Testis (tissue), 2 donors: Measurements from ENCODE around the gene CD300LF.

Experiments
- POLR2A ChIP-seq: fragments of 450-650 bp; IDR thresholded peaks from one replicate; pipeline ENCODE4 v1.6.1; 2017; ENCODE audit warnings: antibody characterized with exemption, mild to moderate bottlenecking, moderate library complexity
- TF ChIP-seq, protein P1 (sequence below), 3 experiments: fragments of 450-650 bp in 2 of 3; fragments of 200-600 bp in 1 of 3; sonication (generic) in 1 of 3; IDR thresholded peaks; one replicate each; pipeline ENCODE4 v1.5.1; 2016 to 2019; ENCODE audit warnings: antibody characterized with exemption in 3 of 3, mild to moderate bottlenecking in 2 of 3, moderate library complexity in 1 of 3

DNA sequence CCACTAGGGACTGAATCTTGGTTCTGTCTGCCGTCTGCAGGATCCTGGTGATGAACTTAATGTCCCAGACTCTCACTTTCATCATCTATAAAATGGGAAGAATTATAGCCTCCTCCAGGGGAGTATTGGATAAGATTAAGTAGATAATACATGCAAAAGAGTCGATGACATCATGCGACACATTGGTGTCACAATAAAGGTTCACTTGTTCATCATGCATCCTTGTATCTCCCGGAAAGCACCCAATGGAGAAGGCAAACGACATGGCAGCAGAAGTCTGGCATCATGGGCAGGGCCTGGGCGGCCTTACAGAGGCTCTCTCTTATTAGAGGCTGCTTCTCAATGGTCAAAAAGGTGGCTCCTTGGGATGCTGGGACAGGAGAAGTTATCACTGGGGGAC, 54.1 kb downstream of the CD300LF start:
- no peak for TF ChIP-seq POLR2A
- TF ChIP-seq, protein P1, sequence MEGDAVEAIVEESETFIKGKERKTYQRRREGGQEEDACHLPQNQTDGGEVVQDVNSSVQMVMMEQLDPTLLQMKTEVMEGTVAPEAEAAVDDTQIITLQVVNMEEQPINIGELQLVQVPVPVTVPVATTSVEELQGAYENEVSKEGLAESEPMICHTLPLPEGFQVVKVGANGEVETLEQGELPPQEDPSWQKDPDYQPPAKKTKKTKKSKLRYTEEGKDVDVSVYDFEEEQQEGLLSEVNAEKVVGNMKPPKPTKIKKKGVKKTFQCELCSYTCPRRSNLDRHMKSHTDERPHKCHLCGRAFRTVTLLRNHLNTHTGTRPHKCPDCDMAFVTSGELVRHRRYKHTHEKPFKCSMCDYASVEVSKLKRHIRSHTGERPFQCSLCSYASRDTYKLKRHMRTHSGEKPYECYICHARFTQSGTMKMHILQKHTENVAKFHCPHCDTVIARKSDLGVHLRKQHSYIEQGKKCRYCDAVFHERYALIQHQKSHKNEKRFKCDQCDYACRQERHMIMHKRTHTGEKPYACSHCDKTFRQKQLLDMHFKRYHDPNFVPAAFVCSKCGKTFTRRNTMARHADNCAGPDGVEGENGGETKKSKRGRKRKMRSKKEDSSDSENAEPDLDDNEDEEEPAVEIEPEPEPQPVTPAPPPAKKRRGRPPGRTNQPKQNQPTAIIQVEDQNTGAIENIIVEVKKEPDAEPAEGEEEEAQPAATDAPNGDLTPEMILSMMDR (IDR thresholded peaks at IDR 0.05), result no peak
